HG03039 (cell line): ENCODE data around the gene PPP4R2.

ENCODE experiments used
- ATAC-seq: cut with Tn5 transposase; IDR thresholded peaks from one replicate; pipeline ENCODE4 v1.9.1; 2021; ENCODE audit warnings: mild to moderate bottlenecking, moderate library complexity; ENCODE audit not compliant: unreplicated experiment

PPP4R2 gene

GRCh38 chr3:73107676-73108187 lies 111.1 kb downstream of the PPP4R2 start:
- ATAC-seq, result no peak

- no peak for ATAC-seq
Measured at GRCh38 chr3:73108750-73109149, 112.1 kb downstream of the PPP4R2 start.

DNA sequence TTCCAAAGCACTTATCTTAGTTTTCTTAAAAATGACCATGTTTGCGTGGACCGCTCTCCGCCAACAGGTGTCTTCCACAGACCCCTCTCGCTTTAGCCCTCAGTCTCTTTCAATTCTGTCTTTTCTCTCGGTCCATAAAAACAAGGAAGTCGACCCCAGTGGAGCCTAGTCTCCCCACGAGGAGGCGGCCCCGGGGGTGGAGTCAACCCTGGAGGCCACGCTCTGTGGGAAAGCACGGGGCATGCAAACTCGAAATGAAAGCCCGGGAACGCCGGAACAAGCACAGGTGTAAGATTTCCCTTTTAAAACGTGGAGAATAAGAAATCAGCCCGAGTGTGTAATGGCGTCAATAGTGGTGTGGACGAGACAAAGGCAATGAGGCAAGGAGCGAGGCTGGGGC lies 113.9 kb downstream of the PPP4R2 start:
- ATAC-seq, result no peak

DNA sequence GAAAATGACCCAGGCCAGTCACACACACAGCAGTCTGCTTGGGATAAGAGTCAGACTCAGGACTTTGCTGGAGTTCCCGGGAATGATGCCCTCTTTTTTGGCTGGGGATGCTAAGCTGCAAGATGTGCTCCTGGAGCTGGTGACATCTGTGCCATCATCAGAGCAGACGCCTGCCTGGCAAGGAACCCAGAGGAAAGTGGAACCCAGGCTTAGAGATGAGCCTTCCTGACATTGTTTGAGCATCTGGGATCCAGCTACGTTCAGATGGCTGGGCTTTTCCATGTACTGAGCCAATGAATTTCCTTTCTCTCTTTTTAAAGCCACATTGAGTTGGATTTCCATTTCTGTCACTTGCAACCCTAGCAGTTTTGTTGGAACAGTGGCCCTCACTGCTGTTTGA lies 118.1 kb downstream of the PPP4R2 start:
- no peak for ATAC-seq

DNA sequence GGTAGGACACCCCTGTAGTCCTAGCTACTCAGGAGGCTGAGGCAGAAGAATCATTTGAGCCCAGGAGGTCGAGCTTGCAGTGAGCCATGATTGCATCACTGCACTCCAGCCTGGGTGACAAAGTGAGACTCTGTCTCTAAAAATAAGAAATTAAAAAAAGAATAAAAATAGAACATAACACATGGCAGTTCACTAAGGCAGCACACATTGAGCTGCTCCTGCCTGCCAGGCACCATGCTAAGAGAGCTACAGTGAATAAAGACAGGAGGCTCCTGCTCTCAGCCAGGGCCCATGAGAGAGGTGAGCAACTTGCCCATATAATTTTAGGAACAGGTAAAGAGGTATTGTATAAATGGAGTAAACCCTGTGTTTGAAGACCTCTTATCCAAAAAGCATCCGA lies 119.2 kb downstream of the PPP4R2 start:
- ATAC-seq, result no peak
